ENCODE measurements around the gene B3GAT1.

B3GAT1 gene

GRCh38 chr11:134413826-134414731, 2.0 kb upstream of the B3GAT1 start:
- no peak overlapping the region for H3K4me3 ChIP-seq (ENCODE audit: low read depth, low read length)
- DNase-seq (ENCODE audit: low read depth): no peak

- H3K4me3 ChIP-seq (ENCODE audit: low read depth, low read length): no peak overlapping the region
- DNase-seq (ENCODE audit: low read depth): no peak
These were observed 1.2 kb upstream of the B3GAT1 start for GRCh38 chr11:134413043-134413825.

- H3K4me3 ChIP-seq (ENCODE audit: low read depth, low read length): no peak overlapping the region
- DNase-seq (ENCODE audit: low read depth): no peak
These were observed 1.3 kb downstream of the B3GAT1 start for GRCh38 chr11:134410766-134411165.

- DNase-seq (ENCODE audit: low read depth): no peak
- H3K4me3 ChIP-seq (ENCODE audit: low read depth, low read length): no peak overlapping the region
These were observed 2.3 kb downstream of the B3GAT1 start for GRCh38 chr11:134409552-134410429.

- no peak overlapping the region for H3K4me3 ChIP-seq (ENCODE audit: low read depth, low read length)
- DNase-seq (ENCODE audit: low read depth): no peak
These were observed 4.1 kb downstream of the B3GAT1 start for GRCh38 chr11:134407923-134408322.

GRCh38 chr11:134407321-134407828, 4.7 kb downstream of the B3GAT1 start:
- DNase-seq (ENCODE audit: low read depth): no peak

GRCh38 chr11:134406264-134407185, 5.5 kb downstream of the B3GAT1 start:
- H3K4me3 ChIP-seq (ENCODE audit: low read depth, low read length): no peak overlapping the region
- DNase-seq (ENCODE audit: low read depth): no peak

More at GRCh38 chr11:134407321-134407828, 4.7 kb downstream of the B3GAT1 start:
- no peak overlapping the region for H3K4me3 ChIP-seq (ENCODE audit: low read depth, low read length)

- DNase-seq (ENCODE audit: low read depth): no peak
- H3K4me3 ChIP-seq (ENCODE audit: low read depth, low read length): no peak overlapping the region
These were observed 6.2 kb downstream of the B3GAT1 start for GRCh38 chr11:134405841-134406240.

GRCh38 chr11:134405436-134405835, 6.6 kb downstream of the B3GAT1 start:
- no peak for DNase-seq (ENCODE audit: low read depth)
- no peak overlapping the region for H3K4me3 ChIP-seq (ENCODE audit: low read depth, low read length)

- no peak for DNase-seq (ENCODE audit: low read depth)
- no peak overlapping the region for H3K4me3 ChIP-seq (ENCODE audit: low read depth, low read length)
These were observed 7.3 kb downstream of the B3GAT1 start for GRCh38 chr11:134404575-134405341.

- H3K4me3 ChIP-seq (ENCODE audit: low read depth, low read length): no peak overlapping the region
These were observed 9.1 kb downstream of the B3GAT1 start for GRCh38 chr11:134402910-134403309.

GRCh38 chr11:134401825-134402809, 9.9 kb downstream of the B3GAT1 start:
- H3K4me3 ChIP-seq (ENCODE audit: low read depth, low read length): no peak overlapping the region

More at GRCh38 chr11:134402910-134403309, 9.1 kb downstream of the B3GAT1 start:
- DNase-seq (ENCODE audit: low read depth): no peak

GRCh38 chr11:134399996-134400395, 12.0 kb downstream of the B3GAT1 start:
- H3K4me3 ChIP-seq (ENCODE audit: low read depth, low read length): no peak overlapping the region
- DNase-seq (ENCODE audit: low read depth): no peak

More at GRCh38 chr11:134401825-134402809, 9.9 kb downstream of the B3GAT1 start:
- DNase-seq (ENCODE audit: low read depth): no peak

GRCh38 chr11:134399293-134399654, 12.8 kb downstream of the B3GAT1 start:
- no peak overlapping the region for H3K4me3 ChIP-seq (ENCODE audit: low read depth, low read length)
- DNase-seq (ENCODE audit: low read depth): no peak

- no peak overlapping the region for H3K4me3 ChIP-seq (ENCODE audit: low read depth, low read length)
- DNase-seq (ENCODE audit: low read depth): no peak
These were observed 13.3 kb downstream of the B3GAT1 start for GRCh38 chr11:134398644-134399292.

GRCh38 chr11:134398079-134398444, 14.0 kb downstream of the B3GAT1 start:
- H3K4me3 ChIP-seq (ENCODE audit: low read depth, low read length): no peak overlapping the region
- DNase-seq (ENCODE audit: low read depth): no peak
